ENCODE data around the gene ACOT4.
"Not testable (repeated sequence)": the region's sequence is repeated elsewhere in the genome, so short reads cannot be mapped to it uniquely, and the experiment has no call there.

ACOT4 gene

GRCh38 chr14:73588695-73589094 is 3.0 kb upstream of the ACOT4 start:
- no peak overlapping the region for H3K4me3 ChIP-seq (ENCODE audit: low read depth, low read length)
- DNase-seq (ENCODE audit: low read depth) = no peak
- TF ChIP-seq, protein P1, sequence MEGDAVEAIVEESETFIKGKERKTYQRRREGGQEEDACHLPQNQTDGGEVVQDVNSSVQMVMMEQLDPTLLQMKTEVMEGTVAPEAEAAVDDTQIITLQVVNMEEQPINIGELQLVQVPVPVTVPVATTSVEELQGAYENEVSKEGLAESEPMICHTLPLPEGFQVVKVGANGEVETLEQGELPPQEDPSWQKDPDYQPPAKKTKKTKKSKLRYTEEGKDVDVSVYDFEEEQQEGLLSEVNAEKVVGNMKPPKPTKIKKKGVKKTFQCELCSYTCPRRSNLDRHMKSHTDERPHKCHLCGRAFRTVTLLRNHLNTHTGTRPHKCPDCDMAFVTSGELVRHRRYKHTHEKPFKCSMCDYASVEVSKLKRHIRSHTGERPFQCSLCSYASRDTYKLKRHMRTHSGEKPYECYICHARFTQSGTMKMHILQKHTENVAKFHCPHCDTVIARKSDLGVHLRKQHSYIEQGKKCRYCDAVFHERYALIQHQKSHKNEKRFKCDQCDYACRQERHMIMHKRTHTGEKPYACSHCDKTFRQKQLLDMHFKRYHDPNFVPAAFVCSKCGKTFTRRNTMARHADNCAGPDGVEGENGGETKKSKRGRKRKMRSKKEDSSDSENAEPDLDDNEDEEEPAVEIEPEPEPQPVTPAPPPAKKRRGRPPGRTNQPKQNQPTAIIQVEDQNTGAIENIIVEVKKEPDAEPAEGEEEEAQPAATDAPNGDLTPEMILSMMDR (IDR thresholded peaks at IDR 0.05; ENCODE audit: control insufficient read depth, extremely low read depth, insufficient read depth) = no peak

DNA sequence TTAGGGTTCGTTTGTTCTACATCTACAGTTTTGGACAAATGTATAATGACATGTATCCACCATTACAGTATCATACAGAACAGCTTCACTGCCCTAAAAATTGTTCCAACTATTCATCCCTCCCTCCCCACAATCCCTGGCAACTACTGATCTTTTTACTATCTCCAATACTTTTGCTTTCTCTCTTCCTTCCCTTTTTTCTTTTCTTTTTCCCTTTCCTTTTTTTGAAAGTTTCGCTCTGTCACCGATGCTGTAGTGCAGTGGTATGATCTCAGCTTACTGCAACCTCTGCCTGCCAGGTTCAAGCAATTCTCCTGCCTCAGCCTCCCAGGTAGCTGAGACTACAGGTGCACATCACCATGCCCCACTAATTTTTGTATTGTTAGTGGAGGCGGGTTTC is 2.6 kb upstream of the ACOT4 start:
- DNase-seq (ENCODE audit: low read depth) = no peak
- TF ChIP-seq, protein P1 (IDR thresholded peaks at IDR 0.05; ENCODE audit: control insufficient read depth, extremely low read depth, insufficient read depth) = no peak
- no peak overlapping the region for H3K4me3 ChIP-seq (ENCODE audit: low read depth, low read length)

DNA sequence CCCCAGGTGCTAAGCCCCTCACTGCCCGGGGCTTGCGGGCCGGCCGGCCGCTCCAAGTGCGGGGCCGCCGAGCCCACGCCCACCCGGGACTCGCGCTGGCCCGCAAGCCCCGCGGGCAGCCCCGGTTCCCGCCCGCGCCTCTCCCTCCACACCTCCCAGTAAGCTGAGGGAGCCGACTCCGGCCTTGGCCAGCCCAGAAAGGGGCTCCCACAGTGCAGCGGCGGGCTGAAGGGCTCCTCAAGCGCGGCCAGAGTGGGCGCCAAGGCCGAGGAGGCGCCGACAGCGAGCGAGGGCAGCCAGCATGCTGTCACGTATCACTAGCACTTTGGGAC is 1.0 kb upstream of the ACOT4 start:
- DNase-seq (ENCODE audit: low read depth) = not testable (repeated sequence)

GRCh38 chr14:73594491-73594890 is 2.8 kb downstream of the ACOT4 start:
- no peak for DNase-seq (ENCODE audit: low read depth)
- TF ChIP-seq, protein P1 (IDR thresholded peaks at IDR 0.05; ENCODE audit: control insufficient read depth, extremely low read depth, insufficient read depth) = no peak
- no peak overlapping the region for H3K4me3 ChIP-seq (ENCODE audit: low read depth, low read length)

More for the DNA sequence above, 1.0 kb upstream of the ACOT4 start:
- not testable (repeated sequence) for H3K4me3 ChIP-seq (ENCODE audit: low read depth, low read length)

DNA sequence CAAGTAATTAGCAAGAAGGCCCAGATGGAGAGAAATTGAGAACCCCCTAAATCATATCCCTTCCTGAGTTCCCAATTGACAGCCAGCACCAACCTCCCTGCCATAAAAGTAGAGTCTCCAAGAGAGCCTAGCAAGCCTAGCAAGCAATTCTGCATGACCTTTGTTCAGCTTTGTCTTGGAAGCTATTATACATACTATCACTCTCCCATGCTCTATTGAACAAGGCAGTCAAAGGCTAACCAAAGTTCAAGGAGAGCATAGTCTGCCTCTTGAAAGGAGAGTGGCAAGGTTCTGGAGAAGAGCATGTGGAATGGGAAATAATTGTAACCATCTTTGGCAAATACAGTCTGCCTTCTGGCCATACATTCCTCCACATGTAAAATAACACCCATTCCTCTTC is 7.8 kb downstream of the ACOT4 start:
- DNase-seq (ENCODE audit: low read depth) = no peak
- TF ChIP-seq, protein P1 (IDR thresholded peaks at IDR 0.05; ENCODE audit: control insufficient read depth, extremely low read depth, insufficient read depth) = no peak
- no peak overlapping the region for H3K4me3 ChIP-seq (ENCODE audit: low read depth, low read length)

GRCh38 chr14:73602994-73603393 is 11.3 kb downstream of the ACOT4 start:
- no peak for DNase-seq (ENCODE audit: low read depth)
- TF ChIP-seq, protein P1 (IDR thresholded peaks at IDR 0.05; ENCODE audit: control insufficient read depth, extremely low read depth, insufficient read depth) = no peak
- H3K4me3 ChIP-seq (ENCODE audit: low read depth, low read length) = no peak overlapping the region

DNA sequence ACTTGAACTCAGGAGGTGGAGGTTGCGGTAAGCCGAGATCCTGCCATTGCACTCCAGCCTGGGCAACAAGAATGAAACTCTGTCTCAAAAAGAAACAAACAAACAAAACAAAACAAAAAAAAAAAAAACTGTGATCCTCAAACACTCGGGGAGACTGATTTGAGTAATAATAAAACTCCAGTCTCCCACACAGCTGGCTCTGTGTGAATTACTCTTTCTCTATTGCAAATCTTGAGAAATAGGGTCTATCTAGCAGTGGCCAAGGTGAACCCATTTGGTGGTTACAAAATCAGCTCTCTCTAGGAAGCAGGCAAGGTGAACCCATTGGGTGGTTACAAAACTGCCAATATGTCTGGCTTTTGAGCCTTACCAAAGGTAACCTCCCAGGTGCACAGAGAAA is 14.6 kb downstream of the ACOT4 start:
- no peak overlapping the region for H3K4me3 ChIP-seq (ENCODE audit: low read depth, low read length)
- TF ChIP-seq, protein P1 (IDR thresholded peaks at IDR 0.05; ENCODE audit: control insufficient read depth, extremely low read depth, insufficient read depth) = no peak
- DNase-seq (ENCODE audit: low read depth) = no peak

DNA sequence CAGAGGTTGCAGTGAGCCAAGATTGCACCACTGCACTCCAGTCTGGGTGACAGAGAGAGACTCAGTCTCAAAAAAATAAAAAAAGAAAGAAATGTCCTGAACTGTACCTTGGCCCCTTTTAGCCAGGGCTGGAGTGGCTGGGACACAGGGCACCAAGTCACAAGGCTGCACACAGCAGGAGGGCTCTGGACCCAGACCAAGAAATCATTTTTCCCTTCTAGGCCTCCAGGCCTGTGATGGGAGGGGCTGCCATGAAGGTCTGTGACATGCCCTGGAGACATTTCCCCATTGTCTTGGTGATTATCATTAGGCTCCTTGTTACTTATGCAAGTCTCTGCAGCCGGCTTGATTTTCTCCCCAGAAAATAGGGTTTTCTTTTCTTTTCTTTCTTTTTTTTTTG is 15.6 kb downstream of the ACOT4 start:
- no peak for DNase-seq (ENCODE audit: low read depth)
- H3K4me3 ChIP-seq (ENCODE audit: low read depth, low read length) = no peak overlapping the region
- TF ChIP-seq, protein P1 (IDR thresholded peaks at IDR 0.05; ENCODE audit: control insufficient read depth, extremely low read depth, insufficient read depth) = no peak

All from LNCaP clone FGC (cell line).